HEK293T (cell line): Measurements from ENCODE around the gene WDR49.

ENCODE experiments used
- BHLHE40 ChIP-seq: fragments of 450-650 bp; IDR thresholded peaks from 2 replicates; pipeline ENCODE4 v1.6.1; 2016; ENCODE audit warnings: mild to moderate bottlenecking, moderate library complexity, borderline replicate concordance
- CTBP1 ChIP-seq: fragments of 450-650 bp; IDR thresholded peaks from 2 replicates; pipeline ENCODE4 v1.6.1; 2016; ENCODE audit warnings: borderline replicate concordance
- ELF4 ChIP-seq: fragments of 450-650 bp; IDR thresholded peaks from 2 replicates; pipeline ENCODE4 v1.6.1; 2017; ENCODE audit warnings: antibody characterized with exemption
- FOXA1 ChIP-seq: fragments of 450-650 bp; IDR thresholded peaks from 2 replicates; pipeline ENCODE4 v1.6.1; 2016; ENCODE audit warnings: mild to moderate bottlenecking
- FOXK2 ChIP-seq: fragments of 450-650 bp; IDR thresholded peaks from 2 replicates; pipeline ENCODE4 v1.6.1; 2016; ENCODE audit warnings: mild to moderate bottlenecking
- HDGF ChIP-seq: fragments of 450-650 bp; IDR thresholded peaks from 2 replicates; pipeline ENCODE4 v1.6.1; 2017; ENCODE audit warnings: antibody characterized with exemption, borderline replicate concordance
- L3MBTL2 ChIP-seq: fragments of 450-650 bp; conservative IDR thresholded peaks from 2 replicates; pipeline ENCODE4 v1.6.1; 2016; ENCODE audit warnings: mild to moderate bottlenecking
- SP1 ChIP-seq: fragments of 450-650 bp; IDR thresholded peaks from 2 replicates; pipeline ENCODE4 v1.6.1; 2017
- TARDBP ChIP-seq: fragments of 450-650 bp; IDR thresholded peaks from 2 replicates; pipeline ENCODE4 v1.6.1; 2016
- ZNF384 ChIP-seq: fragments of 450-650 bp; IDR thresholded peaks from 2 replicates; pipeline ENCODE4 v1.6.1; 2016

GRCh38 chr3:167493244-167493643 lies 160.5 kb downstream of the WDR49 start:
- no peak for TF ChIP-seq L3MBTL2
- no peak for TF ChIP-seq ZNF384
- no peak for TF ChIP-seq SP1
- TF ChIP-seq TARDBP: no peak
- TF ChIP-seq BHLHE40: no peak
- TF ChIP-seq ELF4: no peak
- TF ChIP-seq FOXK2: no peak
- TF ChIP-seq CTBP1: no peak
- no peak for TF ChIP-seq HDGF
- no peak for TF ChIP-seq FOXA1
